Heart left ventricle (tissue), 16 donors: Measurements from ENCODE around the gene GLTPD2. TPM values are rescaled to one million over a fixed set of nuclear protein-coding genes. Genes with fewer than 3 reads are reported as not detected.

ENCODE experiments used
- ATAC-seq, 4 donors: fragments of 200-7000 bp; cut with Tn5 transposase; one replicate each; pipeline ENCODE4 v1.9.1; 2020 to 2022; ENCODE audit warnings: moderate library complexity in 4 of 4, mild to moderate bottlenecking in 3 of 4, moderate number of reproducible peaks in 1 of 4
- DNase-seq, 5 donors: peaks; one replicate each; pipeline ENCODE4 v3.0.0-alpha.2; 2020
- H3K27ac ChIP-seq, 12 donors: fragments of 200-600 bp; sonication (generic) in 4 of 12; one replicate each; pipeline versions ENCODE4 v1.5.0 to v1.8.0; 2016 to 2022; ENCODE audit warnings: mild to moderate bottlenecking in 2 of 12
- H3K27me3 ChIP-seq, 9 donors: fragments of 200-600 bp; sonication (generic) in 2 of 9; one replicate each; pipeline versions ENCODE4 v1.5.1 to v1.8.0; 2016 to 2022; ENCODE audit warnings: mild to moderate bottlenecking in 3 of 9
- H3K36me3 ChIP-seq, 9 donors: fragments of 200-600 bp; sonication (generic) in 2 of 9; one replicate each; pipeline versions ENCODE4 v1.5.0 to v1.8.0; 2018 to 2022; ENCODE audit warnings: mild to moderate bottlenecking in 2 of 9
- H3K4me1 ChIP-seq, 12 donors: fragments of 200-600 bp; sonication (generic) in 4 of 12; one replicate each; pipeline versions ENCODE4 v1.5.0 to v1.8.0; 2016 to 2022; ENCODE audit warnings: mild to moderate bottlenecking in 3 of 12
- H3K4me3 ChIP-seq, 12 donors: fragments of 200-600 bp; sonication (generic) in 4 of 12; one replicate each; pipeline versions ENCODE4 v1.5.0 to v1.8.0; 2017 to 2022; ENCODE audit warnings: mild to moderate bottlenecking in 9 of 12, moderate library complexity in 4 of 12
- H3K9me3 ChIP-seq, 12 donors: fragments of 200-600 bp; sonication (generic) in 4 of 12; one replicate each; pipeline versions ENCODE4 v1.5.0 to v1.8.0; 2016 to 2022; ENCODE audit warnings: mild to moderate bottlenecking in 1 of 12
- POLR2A ChIP-seq, 2 donors: fragments of 450-650 bp; IDR thresholded peaks; one replicate each; pipeline ENCODE4 v1.6.1; 2017; ENCODE audit warnings: antibody characterized with exemption in 2 of 2, mild to moderate bottlenecking in 2 of 2, moderate library complexity in 2 of 2
- WGBS, 4 donors: extraction: QIAGEN DNeasy Blood & Tissue Kit in 2 of 4; methylation state at CpG; one replicate each; pipeline versions ENCODE4 v1.1.5 to v1.1.7; 2013 to 2018; 5-methylcytosine and 5-hydroxymethylcytosine counted together
- intact Hi-C, 10 donors: fragments of 100-400 bp; cut with DNase I; formaldehyde crosslinking; loops; one replicate each; pipeline versions ENCODE4 v1.11.1 to v1.14.2; 2022
- polyA plus RNA-seq, 2 donors: library from polyadenylated mRNA; stranded (reverse); fragments of 200-250 nt; gene quantifications; one replicate each; pipeline ENCODE4 v1.2.3, GENCODE V29; 2013
- total RNA-seq, 9 donors: library from RNA; depleted of rRNA in 2 of 9; stranded (reverse); fragments of >200 nt in 2 of 9; fragmentation: NEBNext Ultra II Directional in 3 of 9; extraction: Animal tissue kit (Norgen Biotek cat#: 25700) in 3 of 9; gene quantifications; one replicate each; pipeline versions ENCODE4 v1.1.0 to v1.2.4, GENCODE V29; 2016 to 2023
- TF ChIP-seq, protein P1 (sequence below), 12 donors: fragments of 200-600 bp; sonication (generic) in 4 of 12; IDR thresholded peaks; one replicate each; pipeline versions ENCODE4 v1.5.0 to v1.8.0; 2018 to 2022; ENCODE audit warnings: antibody characterized with exemption in 12 of 12, mild to moderate bottlenecking in 5 of 12
- donor health status: ischemic (EF 13 %, LVEDD 7.1; RV severe dilation, severe dysfunction).
- donor health status: healthy with polysubstance abuse.
- donor health status: DM: no; HTN: yes; CAD: no.
- donor health status: DM: no; HTN: no; CAD: no.
- donor health status: ischemic (EF 25% LVEDD 6.9; RV normal size, moderate dysfunction).
- donor health status: ischemic (EF 25% LVEDD 5.7; RV mildly dilated, moderate dysfunction).
- donor health status: healthy.
- donor health status: DM: yes; HTN: yes; CAD: no.
- donor health status: ischemic (EF 35%, LVEDD 5.7; RV mildly dilated, moderate dysfunction).
- donor health status: nonischemic (EF 11% LVEDD 7.7; RV severe dilation, severe dysfunction).
- donor health status: DM: yes; HTN: yes; CAD: no.
- donor health status: PGD.
- donor health status: ischemic (EF 29% LVEDD 5.4; RV normal size, mild dysfunction).
- donor health status: nonischemic (EF 23%, LVEDD 6.1; RV moderate dilation, normal function).

The GLTPD2 gene
- total and polyA plus RNA-seq, 11 donors = not detected

DNA sequence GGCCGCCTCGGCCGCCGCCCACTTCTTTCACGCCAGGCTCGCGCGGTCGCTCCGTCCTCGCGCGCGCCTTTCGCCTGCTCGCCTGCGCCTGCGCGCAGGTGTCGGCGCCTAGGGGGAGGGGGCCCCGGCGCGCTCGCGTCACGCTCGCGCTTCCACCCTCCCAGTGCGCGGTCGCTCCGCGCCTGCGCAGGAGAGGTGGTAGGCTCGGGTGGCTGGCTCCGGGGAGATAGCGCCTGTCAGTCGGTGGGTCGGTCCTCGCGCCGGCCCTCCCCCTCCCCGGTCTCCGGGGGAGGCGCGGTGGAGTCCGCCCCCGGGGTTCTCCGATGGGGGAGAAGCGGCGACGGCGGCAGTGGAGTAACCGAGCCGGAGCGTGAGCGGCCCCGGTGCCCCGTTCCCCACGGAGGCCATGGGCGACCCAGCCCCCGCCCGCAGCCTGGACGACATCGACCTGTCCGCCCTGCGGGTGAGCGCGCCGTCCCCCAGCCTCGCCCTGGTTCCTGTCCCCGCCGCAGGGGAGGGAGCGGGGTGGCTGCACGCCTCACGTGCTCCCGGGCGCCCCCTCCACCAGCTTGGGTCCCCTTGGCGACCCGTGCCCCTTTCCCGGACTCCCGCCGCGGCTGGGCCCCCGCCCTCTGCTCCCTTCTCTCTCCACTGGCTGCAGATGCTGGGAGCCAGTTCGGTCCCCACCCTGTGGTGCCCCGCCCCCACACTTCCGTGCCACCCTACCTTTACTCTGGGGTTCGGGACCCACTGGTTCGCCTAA, 44.6 kb downstream of the GLTPD2 start, which contains the start of gene MINK1:
TSS of gene MINK1 (plus strand) at position 163 of the 763 bp plus-strand sequence. CDS start at position 407, 244 bp downstream.
- H3K36me3 ChIP-seq = peaks cover 0 to 7% (median 0%) of the 10 kb centered on the region in 9 donors
- DNase-seq (peak; percentile 89 to 96 (median 92)), ATAC-seq (peak; percentile 81 to 97 (median 96))
- peak within 1 kb of the TSS; percentile 72 to 98 (median 90) for H3K27ac ChIP-seq
- peaks cover 4 to 49% (median 39%) of the 10 kb centered on the region in 12 donors for H3K4me1 ChIP-seq
- no peaks in the 10 kb centered on the region for H3K27me3 ChIP-seq
- TF ChIP-seq POLR2A (IDR thresholded peaks at IDR 0.05) = peak; percentile 18 to 94
- TF ChIP-seq, protein P1, sequence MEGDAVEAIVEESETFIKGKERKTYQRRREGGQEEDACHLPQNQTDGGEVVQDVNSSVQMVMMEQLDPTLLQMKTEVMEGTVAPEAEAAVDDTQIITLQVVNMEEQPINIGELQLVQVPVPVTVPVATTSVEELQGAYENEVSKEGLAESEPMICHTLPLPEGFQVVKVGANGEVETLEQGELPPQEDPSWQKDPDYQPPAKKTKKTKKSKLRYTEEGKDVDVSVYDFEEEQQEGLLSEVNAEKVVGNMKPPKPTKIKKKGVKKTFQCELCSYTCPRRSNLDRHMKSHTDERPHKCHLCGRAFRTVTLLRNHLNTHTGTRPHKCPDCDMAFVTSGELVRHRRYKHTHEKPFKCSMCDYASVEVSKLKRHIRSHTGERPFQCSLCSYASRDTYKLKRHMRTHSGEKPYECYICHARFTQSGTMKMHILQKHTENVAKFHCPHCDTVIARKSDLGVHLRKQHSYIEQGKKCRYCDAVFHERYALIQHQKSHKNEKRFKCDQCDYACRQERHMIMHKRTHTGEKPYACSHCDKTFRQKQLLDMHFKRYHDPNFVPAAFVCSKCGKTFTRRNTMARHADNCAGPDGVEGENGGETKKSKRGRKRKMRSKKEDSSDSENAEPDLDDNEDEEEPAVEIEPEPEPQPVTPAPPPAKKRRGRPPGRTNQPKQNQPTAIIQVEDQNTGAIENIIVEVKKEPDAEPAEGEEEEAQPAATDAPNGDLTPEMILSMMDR (IDR thresholded peaks at IDR 0.05) = peak in 1 of 12 donors; percentile 8
- no peaks in the 10 kb centered on the region for H3K9me3 ChIP-seq
- intact Hi-C loops = loop anchor here in 4 of 10 donors (1.0 to 10.0 kb wide), 6 partner anchors 27 to 51 kb away; partner anchors contain the start of genes PLD2 (in 1 of the 4) and PSMB6 (in 1 of the 4)
- 0 to 1% (median 0%) methylated on average over 68 to 91 of the region's 91 CpGs for WGBS, 4 donors
- H3K4me3 ChIP-seq = peak within 1 kb of the TSS; percentile 59 to 99 (median 88)

GRCh38 chr17:4833941-4834680, 45.3 kb downstream of the GLTPD2 start:
- 6 to 9% (median 7%) methylated on average over 15 of the region's 15 CpGs for WGBS, 4 donors
- Histone ChIP-seq H3K4me3 (peak overlapping the region; percentile 59 to 99 (median 88)), H3K9me3 (no peaks in the 10 kb centered on the region), H3K4me1 (peaks cover 4 to 56% (median 45%) of the 10 kb centered on the region in 12 donors), H3K36me3 (peaks cover 0 to 10% (median 0%) of the 10 kb centered on the region in 9 donors), H3K27ac (peak overlapping the region; percentile 72 to 98 (median 90)), H3K27me3 (no peaks in the 10 kb centered on the region)
- ATAC-seq (peak in 2 of 4 donors; percentile 3 to 16), DNase-seq (peak in 3 of 5 donors; percentile 26 to 35 (median 29))
- TF ChIP-seq POLR2A (IDR thresholded peaks at IDR 0.05) = no peak
- TF ChIP-seq, protein P1 (IDR thresholded peaks at IDR 0.05) = no peak
- intact Hi-C loops = loop anchor here in 4 of 10 donors (1.0 to 10.0 kb wide), 6 partner anchors 27 to 51 kb away; partner anchors contain the start of genes PLD2 (in 1 of the 4) and PSMB6 (in 1 of the 4)

DNA sequence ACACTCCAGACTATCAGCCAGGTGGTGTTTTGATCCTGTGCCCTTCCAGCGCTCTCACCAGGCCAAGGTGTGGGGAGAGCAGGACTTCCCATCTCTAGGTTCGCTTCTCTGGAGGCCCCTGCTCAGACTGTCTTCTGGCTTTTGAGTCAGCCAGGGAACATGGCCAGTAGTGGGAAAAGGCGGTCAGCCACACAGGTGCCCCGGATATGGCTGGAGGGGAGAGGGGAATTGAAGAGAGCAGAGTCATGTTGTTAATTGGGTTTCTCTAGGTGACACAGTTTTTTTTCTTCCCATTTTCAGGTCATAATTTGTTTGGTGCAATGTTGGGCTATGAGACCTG, 45.9 kb downstream of the GLTPD2 start:
- intact Hi-C loops = loop anchor here in 7 of 10 donors (5.0 to 10.0 kb wide), 7 partner anchors 37 to 50 kb away; partner anchors contain the start of genes GLTPD2 (in 2 of the 7), PSMB6 (in 2 of the 7) and VMO1 (in 2 of the 7)
- H3K4me3 ChIP-seq = peak overlapping the region in 9 of 12 donors; percentile 59 to 99 (median 87)
- DNase-seq (no peak), ATAC-seq (no peak)
- H3K27me3 ChIP-seq = no peaks in the 10 kb centered on the region
- H3K36me3 ChIP-seq = peaks cover 0 to 10% (median 0%) of the 10 kb centered on the region in 9 donors
- 75 to 90% (median 86%) methylated on average over 4 of the region's 4 CpGs for WGBS, 4 donors
- H3K9me3 ChIP-seq = no peaks in the 10 kb centered on the region
- H3K4me1 ChIP-seq = peaks cover 4 to 61% (median 47%) of the 10 kb centered on the region in 12 donors
- peak overlapping the region in 9 of 12 donors; percentile 29 to 98 (median 92) for H3K27ac ChIP-seq
- TF ChIP-seq, protein P1 (IDR thresholded peaks at IDR 0.05) = no peak
- TF ChIP-seq POLR2A (IDR thresholded peaks at IDR 0.05) = no peak
